B cell (primary cell): ENCODE results near the gene TMEM255B.

Source experiments
- CTCF ChIP-seq: fragments of 200-600 bp; IDR thresholded peaks from one replicate; pipeline ENCODE4 v1.8.0; 2022; ENCODE audit warnings: antibody characterized with exemption, mild to moderate bottlenecking
- EZH2 ChIP-seq: IDR thresholded peaks from 2 replicates; pipeline ENCODE4 v1.6.1; 2012; ENCODE audit warnings: borderline replicate concordance, low read depth, mild to moderate bottlenecking, moderate library complexity, low read length; ENCODE audit not compliant: insufficient read depth, poor library complexity, severe bottlenecking

- TF ChIP-seq CTCF (no peak), EZH2 (no peak)
Observed at GRCh38 chr13:113747291-113747833, 11.7 kb upstream of the TMEM255B start.
